Endothelial cell of umbilical vein (primary cell): ENCODE measurements around the gene SLIRP. TPM values are rescaled to one million over a fixed set of nuclear protein-coding genes. Genes with fewer than 3 reads are reported as not detected.

ENCODE experiments used
- BruUV-seq: library from RNA; stranded (reverse); fragments of 400-500 nt; replicated peaks from 2 replicates; lab custom pipeline; 2021; lab: Mats Ljungman, UMichigan
- CTCF ChIA-PET: fragments of 300-600, 350-600 bp; sonication (Branson Sonifier 250); formaldehyde crosslinking; loops from one replicate; lab custom pipeline; 2021; ENCODE audit warnings: antibody characterized with exemption, inconsistent platforms; lab: Charles Lee
- POLR2A ChIA-PET: fragments of 300-600, 350-600 bp; sonication (Branson Sonifier 250); formaldehyde crosslinking; loops from one replicate; lab custom pipeline; 2021; ENCODE audit warnings: antibody characterized with exemption, inconsistent platforms; lab: Charles Lee
- DNase-seq: peaks from one replicate; pipeline ENCODE4 v3.0.0-alpha.2; 2011; ENCODE audit warnings: low read depth, low spot score
- FAIRE-seq: peaks from 2 replicates; lab custom pipeline; 2011; peaks lifted over from hg19 to GRCh38; lab: Jason Lieb, UNC
- H2AFZ ChIP-seq: 2 replicates; pipeline ENCODE4 v1.6.0; 2012; ENCODE audit warnings: low read depth, low read length, control low read depth, inconsistent platforms
- H3K27ac ChIP-seq: 2 replicates; pipeline ENCODE4 v1.5.1; 2011; ENCODE audit warnings: low read depth, mild to moderate bottlenecking, control low read depth, low read length, moderate library complexity; ENCODE audit not compliant: insufficient read depth
- H3K27me3 ChIP-seq, 2 experiments: 2 replicates each; pipeline versions ENCODE4 v1.6.0 to v1.6.1; 2011; ENCODE audit warnings: low read length in 2 of 2, mixed read lengths in 1 of 2; ENCODE audit not compliant: control insufficient read depth in 2 of 2, insufficient read depth in 2 of 2
- H3K36me3 ChIP-seq, 2 experiments: 2 replicates in 1 of 2; 3 replicates in 1 of 2; pipeline ENCODE4 v1.5.1; 2011; ENCODE audit warnings: low read length in 2 of 2, mild to moderate bottlenecking in 1 of 2, moderate library complexity in 1 of 2; ENCODE audit not compliant: control insufficient read depth in 2 of 2, insufficient read depth in 2 of 2; ENCODE audit errors: extremely low read depth in 1 of 2
- H3K4me1 ChIP-seq: 3 replicates; pipeline ENCODE4 v1.5.1; 2011; ENCODE audit warnings: mild to moderate bottlenecking, low read length; ENCODE audit not compliant: control insufficient read depth, insufficient read depth; ENCODE audit errors: extremely low read depth
- H3K4me2 ChIP-seq: 2 replicates; pipeline ENCODE4 v1.6.1; 2011; ENCODE audit warnings: low read length, control low read depth, mixed read lengths; ENCODE audit not compliant: insufficient read depth
- H3K4me3 ChIP-seq, 3 experiments: fragments of 200-600 bp in 1 of 3; sonication (generic), shearing (Covaris generic) in 1 of 3; replicated peaks in 1 of 3; 2 replicates each; pipeline ENCODE4 v1.5.1; 2011 to 2016; ENCODE audit warnings: control low read depth in 3 of 3, low read length in 3 of 3, mild to moderate bottlenecking in 2 of 3, inconsistent platforms in 1 of 3, low read depth in 1 of 3, moderate library complexity in 1 of 3; ENCODE audit not compliant: insufficient read depth in 1 of 3
- H3K79me2 ChIP-seq: 2 replicates; pipeline ENCODE4 v1.6.0; 2012; ENCODE audit warnings: low read length, inconsistent platforms; ENCODE audit not compliant: control insufficient read depth, insufficient read depth
- H3K9ac ChIP-seq: replicated peaks from 2 replicates; pipeline ENCODE3; 2011; ENCODE audit warnings: low read length, control low read depth; ENCODE audit not compliant: insufficient read depth; ENCODE audit errors: extremely low read depth
- H3K9me1 ChIP-seq: replicated peaks from 3 replicates; pipeline ENCODE4 v1.6.0; 2011; ENCODE audit warnings: mild to moderate bottlenecking, low read length; ENCODE audit not compliant: control insufficient read depth, insufficient read depth; ENCODE audit errors: extremely low read depth
- H3K9me3 ChIP-seq: replicated peaks from 2 replicates; pipeline ENCODE4 v1.5.1; 2012; ENCODE audit warnings: low read length, inconsistent platforms; ENCODE audit not compliant: control insufficient read depth, insufficient read depth
- H4K20me1 ChIP-seq: replicated peaks from 2 replicates; pipeline ENCODE3; 2011; ENCODE audit warnings: mild to moderate bottlenecking, low read length; ENCODE audit not compliant: control insufficient read depth, insufficient read depth; ENCODE audit errors: extremely low read depth
- CTCF ChIP-seq, 2 donors: IDR thresholded peaks; 1 replicate in 1 of 2; 2 replicates in 1 of 2; pipeline ENCODE4 v1.5.1; 2011; ENCODE audit warnings: low read length in 2 of 2, mild to moderate bottlenecking in 2 of 2, moderate library complexity in 2 of 2, control low read depth in 1 of 2, inconsistent platforms in 1 of 2, low read depth in 1 of 2; ENCODE audit not compliant: insufficient read depth in 1 of 2; ENCODE audit errors: extremely low read depth in 1 of 2
- EZH2 ChIP-seq: IDR thresholded peaks from 2 replicates; pipeline ENCODE4 v1.6.1; 2012; ENCODE audit warnings: borderline replicate concordance, low read depth, mild to moderate bottlenecking, moderate library complexity, low read length, inconsistent platforms; ENCODE audit not compliant: severe bottlenecking
- FOS ChIP-seq: IDR thresholded peaks from 2 replicates; pipeline ENCODE4 v1.6.1; 2011; ENCODE audit warnings: mild to moderate bottlenecking, low read length, moderate library complexity, borderline replicate concordance; ENCODE audit not compliant: insufficient read depth
- GATA2 ChIP-seq: IDR thresholded peaks from 2 replicates; pipeline ENCODE4 v1.7.0; 2011; ENCODE audit warnings: low read depth, mild to moderate bottlenecking, moderate library complexity, mixed read lengths, low read length; ENCODE audit not compliant: insufficient read length, insufficient read depth
- JUN ChIP-seq: IDR thresholded peaks from 2 replicates; pipeline ENCODE4 v1.6.1; 2011; ENCODE audit warnings: borderline replicate concordance, low read depth; ENCODE audit not compliant: insufficient read length, insufficient read depth
- MAX ChIP-seq: IDR thresholded peaks from 2 replicates; pipeline ENCODE4 v1.6.1; 2011; ENCODE audit not compliant: insufficient read depth, insufficient read length
- MYC ChIP-seq: IDR thresholded peaks from one replicate; pipeline ENCODE4 v1.6.1; 2011; ENCODE audit warnings: mild to moderate bottlenecking, low read depth, low read length
- POLR2A ChIP-seq: IDR thresholded peaks from 2 replicates; pipeline ENCODE4 v1.6.1; 2012; ENCODE audit warnings: low read depth, mild to moderate bottlenecking, control low read depth, low read length
- POLR2AphosphoS5 ChIP-seq: IDR thresholded peaks from 2 replicates; pipeline ENCODE4 v1.6.1; 2012; ENCODE audit warnings: low read depth, mild to moderate bottlenecking, control low read depth, low read length, moderate library complexity; ENCODE audit not compliant: insufficient read depth
- dilution Hi-C: fragments of 300-500 bp; cut with MboI; formaldehyde crosslinking; loops from one replicate; pipeline ENCODE4 v1.15.0; 2019; ENCODE audit warnings: low sequenced_read_pairs; ENCODE audit not compliant: extremely low pct_ligation_motif_present
- intact Hi-C: fragments of 100-400 bp; cut with micrococcal nuclease; formaldehyde crosslinking; loops from one replicate; pipeline ENCODE4 v1.10.0; 2022
- polyA plus RNA-seq, 4 experiments: library from polyadenylated mRNA; depleted of rRNA in 3 of 4; stranded (reverse) in 3 of 4; unstranded in 1 of 4; fragments of >200 nt; gene quantifications; 2 replicates each; pipeline versions ENCODE4 v1.2.1 to v1.2.3, GENCODE V29; 2011 to 2012; ENCODE audit warnings: missing spikeins in 1 of 4
- total RNA-seq: library from RNA; stranded (reverse); gene quantifications from 2 replicates; pipeline ENCODE4 v1.2.3, GENCODE V29; 2021

The SLIRP gene
- total and polyA plus RNA-seq, 2 donors (not counting 3 experiments of a cell fraction or from before 2014, with no cell fraction given) = 144 to 160 TPM

DNA sequence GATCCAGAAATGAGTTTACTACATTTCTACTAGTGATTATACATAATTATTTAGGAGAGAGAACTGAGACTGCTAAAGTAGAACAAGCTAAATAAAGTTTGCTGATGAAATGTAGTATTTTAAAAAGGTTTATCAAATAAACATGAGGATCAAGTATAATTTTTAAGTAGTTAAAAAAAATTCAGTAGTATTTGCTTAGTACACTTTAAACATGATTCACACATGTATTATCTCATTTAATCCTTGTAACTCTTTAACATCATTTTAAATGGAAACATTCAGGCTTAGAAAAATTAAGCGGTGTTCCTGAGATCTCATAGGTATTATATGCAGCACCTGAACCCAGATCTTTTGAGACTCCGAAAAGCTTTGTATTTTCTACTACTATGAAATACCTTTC, 44.4 kb downstream of the SLIRP start:
- dilution Hi-C loops (no loop called here), intact Hi-C loops (no loop called here)
- no peaks in the 10 kb centered on the region for H3K4me1 ChIP-seq
- no peak overlapping the region for H2AFZ ChIP-seq
- peaks cover 7 to 12% of the 10 kb centered on the region in 2 experiments for H3K36me3 ChIP-seq
- ChIA-PET CTCF (interaction anchor here (0.7 to 1.5 kb wide), 4 partner anchors 9 to 40 kb away, joined by 3 to 7 read pairs (median 5); partner anchors contain the start of gene SNW1), POLR2A (interaction anchor here (0.9 kb wide), 1 partner anchor 8 kb away, joined by 3 read pairs; the partner anchor contains the start of gene SNW1)
- H3K9me3 ChIP-seq = no peaks in the 10 kb centered on the region
- no peak for DNase-seq
- TF ChIP-seq GATA2 (no peak), MYC (no peak), FOS (no peak), MAX (no peak), EZH2 (no peak), JUN (no peak), POLR2AphosphoS5 (no peak), CTCF (IDR thresholded peaks at IDR 0.05; ENCODE audit: extremely low read depth in 1 of 2, insufficient read depth in 1 of 2, low read depth in 1 of 2, low read length in 2 of 2) (no peak), POLR2A (no peak)
- no peak overlapping the region for H3K4me3 ChIP-seq
- FAIRE-seq = no peak
- H3K27me3 ChIP-seq = no peaks in the 10 kb centered on the region
- no peak overlapping the region for H3K9ac ChIP-seq
- peaks cover 40% of the 10 kb centered on the region for H3K79me2 ChIP-seq
- no peak overlapping the region for H3K27ac ChIP-seq
- no peak overlapping the region for H3K4me2 ChIP-seq
- H3K9me1 ChIP-seq = no peaks in the 10 kb centered on the region
- peaks cover 2% of the 10 kb centered on the region for H4K20me1 ChIP-seq
- no TSS peak for BruUV-seq
